NK-92 treated with Interleukin-12 subunit alpha and Interleukin-12 subunit beta, amount 100 ng/mL, for 24 hours (cell line): ENCODE results near the gene HGF.
"Not testable (repeated sequence)": the region's sequence is repeated elsewhere in the genome, so short reads cannot be mapped to it uniquely, and the experiment has no call there.

Experiments
- DNase-seq: peaks from one replicate; lab custom pipeline; 2025; lab: John Stamatoyannopoulos, UW

HGF gene

GRCh38 chr7:81769891-81770727 is at the start of gene HGF:
HGF (minus strand) TSS chr7:81770047; CDS start chr7:81769971, 76 bp downstream.
- DNase-seq, result no peak

- DNase-seq, result no peak
These were observed 46.5 kb upstream of the HGF start for GRCh38 chr7:81816312-81816711.

DNA sequence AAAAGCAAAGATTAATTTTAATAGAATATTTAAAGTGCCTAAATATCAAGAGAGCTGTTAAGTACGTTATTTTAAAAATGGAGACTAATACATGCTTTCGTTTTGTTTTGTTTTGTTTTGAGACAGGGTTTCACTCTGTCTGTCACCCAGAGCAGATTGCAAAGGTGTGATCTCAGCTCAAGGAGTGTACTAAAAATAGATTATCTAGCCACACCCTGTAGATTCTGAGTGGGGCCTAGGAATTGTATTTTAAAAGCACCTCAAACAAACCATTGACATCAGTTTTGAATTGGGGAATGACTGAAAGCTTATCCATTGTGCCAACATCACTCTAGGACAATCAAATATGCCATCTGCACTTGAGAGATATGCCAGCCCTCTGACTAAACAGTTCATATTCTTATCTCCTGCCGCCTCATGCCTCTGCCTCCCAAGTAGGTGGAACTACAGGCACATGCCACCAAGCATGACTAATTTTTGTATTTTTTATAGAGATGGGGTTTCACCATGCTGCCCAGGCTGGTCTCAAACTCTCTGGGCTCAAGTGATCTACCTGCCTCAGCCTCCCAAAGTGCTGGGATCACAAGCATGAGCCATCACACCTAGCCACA is 43.1 kb upstream of the HGF start:
- DNase-seq, result not testable (repeated sequence)

GRCh38 chr7:81811956-81812865 is 42.4 kb upstream of the HGF start:
- DNase-seq, result no peak

- DNase-seq, result no peak
These were observed 40.8 kb upstream of the HGF start for GRCh38 chr7:81810476-81811155.

- not testable (repeated sequence) for DNase-seq
These were observed 38.5 kb upstream of the HGF start for GRCh38 chr7:81808310-81808709.

GRCh38 chr7:81803267-81803666 is 33.4 kb upstream of the HGF start:
- no peak for DNase-seq

DNA sequence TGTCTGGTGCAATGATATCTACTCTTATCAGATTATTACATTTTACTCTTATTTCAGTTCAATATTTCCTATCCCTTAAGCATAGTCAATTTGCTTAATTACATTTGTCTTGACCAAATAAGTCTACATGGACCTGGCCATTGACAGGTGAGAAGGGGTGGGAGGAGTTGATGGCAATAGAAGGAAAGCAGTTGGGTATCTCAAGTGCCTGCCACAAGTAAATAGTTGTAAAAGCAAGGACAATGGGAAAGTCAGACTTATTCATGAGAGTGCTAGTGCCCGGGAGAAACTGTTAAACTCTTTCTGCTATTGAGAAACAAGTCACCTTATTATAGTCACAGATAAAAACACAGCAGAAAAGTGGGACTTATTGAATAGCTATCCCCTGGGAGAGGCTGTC is 32.4 kb upstream of the HGF start:
- no peak for DNase-seq

DNA sequence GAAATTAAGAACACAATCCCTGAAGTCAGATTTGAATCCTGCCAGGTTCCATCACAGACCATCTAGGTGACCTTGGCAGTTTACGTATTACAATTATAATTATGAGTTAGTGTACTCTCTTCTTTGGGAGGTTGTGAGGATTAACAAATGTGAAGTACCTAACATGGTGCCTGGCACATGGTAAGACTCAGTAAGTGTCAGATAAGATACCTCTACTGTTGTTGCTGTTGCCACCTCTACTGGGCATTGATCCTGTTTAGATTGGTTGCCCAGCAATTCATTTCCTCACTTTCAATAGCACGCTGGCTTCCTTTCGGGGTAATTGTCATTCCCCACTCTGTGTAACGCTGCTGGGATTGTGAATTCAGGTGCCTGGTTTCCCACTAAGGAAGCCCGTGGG is 31.7 kb upstream of the HGF start:
- no peak for DNase-seq

DNA sequence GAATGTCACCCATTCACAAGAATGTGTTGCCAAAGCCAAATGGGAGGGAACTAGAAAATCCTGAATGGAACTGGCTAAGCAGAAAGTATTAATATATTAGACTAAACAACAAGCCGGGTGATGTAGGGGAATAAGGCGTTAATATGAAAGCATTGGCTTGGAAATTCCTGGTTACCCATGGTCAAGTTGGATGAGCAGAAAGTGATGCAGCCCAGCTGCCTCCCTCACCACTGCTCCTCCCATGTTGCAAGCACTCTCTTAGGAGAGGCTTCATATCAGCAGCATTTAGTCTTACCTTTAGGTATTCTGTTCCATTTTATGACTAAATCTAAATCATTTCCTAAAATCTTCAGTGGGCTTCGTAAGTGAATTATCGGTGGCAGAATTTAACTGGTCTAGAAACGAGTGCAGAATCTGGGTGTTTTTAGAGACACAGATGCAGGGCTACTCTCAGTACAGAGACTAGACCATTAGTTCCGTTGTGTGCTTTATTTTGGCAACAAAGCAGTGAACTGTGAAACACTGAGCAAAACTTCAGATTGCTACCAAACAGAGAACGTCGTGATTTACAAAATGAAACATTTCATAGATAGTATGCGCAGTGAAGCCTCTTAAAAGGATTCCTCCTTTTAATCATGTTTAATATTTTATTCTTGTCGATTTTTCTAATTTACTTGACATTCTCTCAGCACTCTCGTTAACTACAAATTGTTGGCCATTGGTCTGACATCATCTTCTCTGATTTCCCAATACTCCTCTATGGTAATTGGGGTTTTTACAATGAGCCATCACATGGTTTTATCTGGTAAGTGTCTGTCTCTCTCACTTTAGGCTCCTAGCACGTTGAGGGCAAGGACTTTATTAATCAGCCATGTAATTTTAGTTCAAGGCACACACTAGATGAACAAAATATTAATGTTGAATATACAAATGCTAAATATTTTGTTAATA is 22.0 kb upstream of the HGF start:
- no peak for DNase-seq

- DNase-seq, result no peak
These were observed 20.8 kb upstream of the HGF start for GRCh38 chr7:81790686-81791085.

GRCh38 chr7:81790120-81790500 is 20.3 kb upstream of the HGF start:
- no peak for DNase-seq

GRCh38 chr7:81789406-81790119 is 19.7 kb upstream of the HGF start:
- no peak for DNase-seq

GRCh38 chr7:81788246-81788645 is 18.4 kb upstream of the HGF start:
- DNase-seq, result no peak

DNA sequence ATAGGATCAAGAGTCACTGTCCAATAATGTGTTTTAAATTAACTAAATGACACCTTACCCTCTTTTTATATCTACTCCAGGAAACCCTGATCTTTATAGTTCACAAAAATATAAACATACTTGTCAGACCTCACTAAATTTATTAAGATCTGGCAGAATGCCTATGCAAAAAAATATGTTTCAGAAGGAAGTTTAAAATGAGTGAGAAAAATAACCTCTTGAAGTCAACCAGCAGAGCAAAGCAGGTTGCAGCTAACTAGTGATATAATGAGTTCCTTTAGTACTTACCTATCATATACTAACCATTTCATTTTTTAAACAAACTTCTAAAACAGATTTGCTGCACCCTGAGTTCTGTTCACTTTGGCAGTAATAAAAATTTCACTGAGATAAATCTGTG is 14.0 kb upstream of the HGF start:
- DNase-seq, result no peak

- no peak for DNase-seq
These were observed 11.3 kb upstream of the HGF start for GRCh38 chr7:81780914-81781693.

DNA sequence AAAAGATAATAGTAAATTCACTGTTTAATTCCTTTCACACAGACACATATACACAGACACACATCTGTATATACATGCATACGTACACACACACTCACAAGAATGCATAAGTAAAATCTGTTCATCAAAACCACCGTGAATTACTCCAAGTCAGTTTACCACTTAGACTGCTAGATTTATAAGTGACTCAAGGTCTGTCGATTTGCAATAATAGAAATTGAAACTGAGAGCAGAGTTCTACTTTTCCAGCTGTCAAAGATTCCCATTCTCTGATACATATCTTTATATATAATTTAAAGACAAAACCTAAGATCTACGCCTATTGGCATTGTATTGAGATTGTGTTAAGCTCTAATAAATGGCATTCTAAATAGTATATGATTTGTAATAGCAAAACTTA is 9.9 kb upstream of the HGF start:
- no peak for DNase-seq

GRCh38 chr7:81777697-81778096 is 7.8 kb upstream of the HGF start:
- DNase-seq, result no peak

GRCh38 chr7:81776948-81777630 is 7.2 kb upstream of the HGF start:
- DNase-seq, result no peak
